ENCODE results near the gene SPPL3.
"Not testable (repeated sequence)": the region's sequence is repeated elsewhere in the genome, so short reads cannot be mapped to it uniquely, and the experiment has no call there.

Gene SPPL3, protein sequence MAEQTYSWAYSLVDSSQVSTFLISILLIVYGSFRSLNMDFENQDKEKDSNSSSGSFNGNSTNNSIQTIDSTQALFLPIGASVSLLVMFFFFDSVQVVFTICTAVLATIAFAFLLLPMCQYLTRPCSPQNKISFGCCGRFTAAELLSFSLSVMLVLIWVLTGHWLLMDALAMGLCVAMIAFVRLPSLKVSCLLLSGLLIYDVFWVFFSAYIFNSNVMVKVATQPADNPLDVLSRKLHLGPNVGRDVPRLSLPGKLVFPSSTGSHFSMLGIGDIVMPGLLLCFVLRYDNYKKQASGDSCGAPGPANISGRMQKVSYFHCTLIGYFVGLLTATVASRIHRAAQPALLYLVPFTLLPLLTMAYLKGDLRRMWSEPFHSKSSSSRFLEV

DNA sequence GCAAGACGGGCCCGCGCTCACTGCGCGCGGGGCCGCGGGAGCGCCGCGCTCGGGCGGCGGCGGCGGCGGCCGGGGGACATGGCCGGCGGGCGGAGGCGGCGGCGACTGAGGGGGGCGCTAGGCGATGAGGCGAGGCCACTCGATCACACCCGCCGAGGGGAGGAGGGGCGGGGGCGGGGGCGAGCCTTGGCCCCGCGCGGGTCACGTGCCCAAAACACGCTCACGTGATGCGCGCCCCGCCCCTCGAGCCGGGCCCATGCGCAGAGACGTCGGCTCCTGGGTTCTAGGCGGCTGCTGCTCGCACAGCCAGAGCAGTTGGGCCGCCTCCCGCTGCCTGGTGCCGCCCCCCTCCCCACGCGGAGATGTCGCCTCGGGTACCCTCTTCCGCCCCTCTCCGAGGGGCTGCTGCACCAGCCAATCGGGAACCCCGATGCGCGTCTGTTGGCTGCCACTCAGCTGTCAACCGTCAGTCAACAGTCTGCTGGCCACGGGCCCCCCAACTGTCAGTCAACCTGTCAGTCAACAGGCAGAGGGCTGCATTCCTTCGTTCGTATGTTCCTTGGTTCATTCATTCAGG lies at the start of gene SPPL3:
SPPL3 (minus strand) TSS at position 162 of the 577 bp plus-strand sequence. CDS start 491 bp downstream, outside the sequence.
- no peaks in the 10 kb centered on the region for H3K27me3 ChIP-seq (ENCODE audit: control insufficient read depth, insufficient read depth, low read length)
- H3K9ac ChIP-seq (ENCODE audit: low read length): peak within 1 kb of the TSS; percentile 38
- H3K4me3 ChIP-seq (ENCODE audit: low read length): peak within 1 kb of the TSS; percentile 90
- H3K4me1 ChIP-seq (ENCODE audit: control insufficient read depth, insufficient read depth, low read length): peaks cover 3% of the 10 kb centered on the region
- H3K36me3 ChIP-seq (ENCODE audit: control insufficient read depth, insufficient read depth, low read length): no peaks in the 10 kb centered on the region
- H3K27ac ChIP-seq (ENCODE audit: low read depth, low read length): peak within 1 kb of the TSS; percentile 85

DNA sequence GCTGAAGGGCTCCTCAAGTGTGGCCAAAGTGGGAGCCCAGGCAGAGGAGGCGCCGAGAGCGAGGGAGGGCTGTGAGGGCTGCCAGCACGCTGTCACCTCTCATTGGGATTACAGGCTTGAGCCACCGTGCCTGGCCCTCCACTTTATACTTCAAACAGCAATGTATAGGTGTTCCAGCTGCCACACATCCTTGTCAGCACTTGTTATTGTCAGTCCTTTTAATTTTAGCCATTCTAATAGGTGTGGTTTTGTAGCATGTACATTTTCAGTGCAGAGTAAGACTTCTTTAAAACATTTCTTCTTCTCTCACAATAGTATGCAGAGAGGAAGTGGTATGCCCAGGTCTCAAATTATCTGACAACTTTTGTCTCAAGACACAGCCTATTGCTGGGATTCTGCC lies 46.6 kb upstream of the SPPL3 start:
- H3K4me1 ChIP-seq (ENCODE audit: control insufficient read depth, insufficient read depth, low read length): no peaks in the 10 kb centered on the region
- H3K27me3 ChIP-seq (ENCODE audit: control insufficient read depth, insufficient read depth, low read length): no peaks in the 10 kb centered on the region
- H3K4me3 ChIP-seq (ENCODE audit: low read length): no peak overlapping the region
- no peaks in the 10 kb centered on the region for H3K36me3 ChIP-seq (ENCODE audit: control insufficient read depth, insufficient read depth, low read length)
- no peak overlapping the region for H3K27ac ChIP-seq (ENCODE audit: low read depth, low read length)
- no peak overlapping the region for H3K9ac ChIP-seq (ENCODE audit: low read length)

DNA sequence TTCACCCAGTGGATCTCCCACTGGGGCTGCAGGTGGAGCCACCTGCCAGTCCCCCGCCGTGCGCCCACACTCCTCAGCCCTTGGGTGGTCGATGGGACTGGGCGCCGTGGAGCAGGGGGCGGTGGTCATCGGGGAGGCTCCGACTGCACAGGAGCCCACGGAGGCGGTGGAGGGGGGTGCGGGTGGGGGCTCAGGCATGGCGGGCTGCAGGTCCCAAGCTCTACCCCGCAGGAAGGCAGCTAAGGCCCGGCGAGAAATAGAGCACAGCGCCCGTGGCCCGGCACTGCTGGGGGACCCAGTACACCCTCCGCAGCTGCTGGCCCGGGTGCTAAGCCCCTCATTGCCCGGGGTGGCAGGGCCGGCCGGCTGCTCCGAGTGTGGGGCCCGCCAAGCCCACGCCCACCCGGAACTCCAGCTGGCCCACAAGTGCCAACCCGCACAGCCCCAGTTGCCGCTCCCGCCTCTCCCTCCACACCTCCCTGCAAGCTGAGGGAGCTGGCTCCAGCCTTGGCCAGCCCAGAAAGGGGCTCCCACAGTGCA lies 46.2 kb upstream of the SPPL3 start:
- not testable (repeated sequence) for H3K27ac ChIP-seq (ENCODE audit: low read depth, low read length); H3K4me3 ChIP-seq (ENCODE audit: low read length); H3K36me3 ChIP-seq (ENCODE audit: control insufficient read depth, insufficient read depth, low read length); H3K27me3 ChIP-seq (ENCODE audit: control insufficient read depth, insufficient read depth, low read length); H3K4me1 ChIP-seq (ENCODE audit: control insufficient read depth, insufficient read depth, low read length); H3K9ac ChIP-seq (ENCODE audit: low read length)

DNA sequence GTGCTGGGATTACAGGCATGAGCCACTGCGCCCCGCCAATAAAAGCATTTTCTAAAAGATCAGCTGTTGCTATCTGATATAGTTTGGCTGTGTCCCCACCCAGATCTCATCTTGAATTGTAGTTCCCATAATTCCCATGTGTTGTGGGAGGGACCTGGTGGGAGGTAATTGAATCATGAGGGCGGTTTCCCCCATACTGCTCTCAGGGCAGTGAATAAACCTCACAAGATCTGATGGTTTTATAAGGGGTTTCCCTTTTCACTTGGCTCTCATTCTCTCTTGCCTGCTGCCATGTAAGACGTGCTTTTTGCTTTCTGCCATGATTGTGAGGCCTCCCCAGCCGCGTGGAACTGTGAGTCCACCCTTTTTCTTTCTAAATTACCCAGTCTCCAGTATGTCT lies 41.4 kb upstream of the SPPL3 start:
- not testable (repeated sequence) for H3K4me1 ChIP-seq (ENCODE audit: control insufficient read depth, insufficient read depth, low read length); H3K36me3 ChIP-seq (ENCODE audit: control insufficient read depth, insufficient read depth, low read length); H3K27ac ChIP-seq (ENCODE audit: low read depth, low read length); H3K4me3 ChIP-seq (ENCODE audit: low read length); H3K27me3 ChIP-seq (ENCODE audit: control insufficient read depth, insufficient read depth, low read length); H3K9ac ChIP-seq (ENCODE audit: low read length)

DNA sequence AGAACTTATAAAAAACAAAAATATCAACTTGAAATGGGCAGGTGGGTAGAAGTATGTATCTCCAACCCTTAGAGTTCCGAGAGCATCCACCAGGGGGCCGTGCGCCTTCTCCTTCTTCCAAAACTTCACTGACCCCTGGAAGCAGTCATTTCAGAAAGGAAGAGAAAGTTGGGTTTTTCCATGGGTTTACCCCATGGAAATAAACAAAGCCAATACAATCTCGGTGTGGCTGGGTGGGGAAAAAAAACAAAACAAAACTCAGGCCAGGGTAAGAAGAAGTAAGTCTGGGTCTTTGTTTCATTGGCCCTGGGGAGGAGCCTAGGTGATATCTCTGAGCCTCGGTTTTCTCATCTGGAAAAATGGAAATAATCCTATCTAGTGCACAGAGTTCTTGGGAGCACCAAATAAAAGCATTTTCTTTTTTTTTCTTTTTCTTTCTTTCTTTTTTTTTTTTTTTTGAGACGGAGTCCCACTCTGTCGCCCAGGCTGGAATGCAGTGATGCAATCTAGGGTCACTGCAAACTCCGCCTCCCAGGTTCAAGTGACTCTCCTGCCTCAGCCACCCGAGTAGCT lies 40.6 kb upstream of the SPPL3 start:
- H3K9ac ChIP-seq (ENCODE audit: low read length): no peak overlapping the region
- no peaks in the 10 kb centered on the region for H3K36me3 ChIP-seq (ENCODE audit: control insufficient read depth, insufficient read depth, low read length)
- no peak overlapping the region for H3K4me3 ChIP-seq (ENCODE audit: low read length)
- H3K27ac ChIP-seq (ENCODE audit: low read depth, low read length): no peak overlapping the region
- no peaks in the 10 kb centered on the region for H3K27me3 ChIP-seq (ENCODE audit: control insufficient read depth, insufficient read depth, low read length)
- H3K4me1 ChIP-seq (ENCODE audit: control insufficient read depth, insufficient read depth, low read length): no peaks in the 10 kb centered on the region

DNA sequence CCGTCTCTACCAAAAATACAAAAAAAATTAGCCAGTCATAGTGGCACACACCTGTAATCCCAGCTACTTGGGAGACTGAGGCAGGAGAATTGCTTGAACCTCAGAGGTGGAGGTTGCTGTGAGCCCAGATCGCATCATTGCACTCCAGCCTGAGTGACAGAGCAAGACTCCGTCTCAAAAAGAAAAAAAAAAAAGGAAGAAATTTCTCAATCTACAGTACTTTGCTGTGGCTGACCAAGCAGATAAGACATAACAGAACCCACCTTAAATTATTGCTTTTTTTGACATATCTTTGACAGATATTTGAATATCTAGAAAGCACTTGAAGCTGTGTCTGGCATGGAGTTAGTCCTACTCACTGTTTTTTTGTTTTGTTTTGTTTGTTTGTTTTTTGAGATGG lies 39.3 kb upstream of the SPPL3 start:
- no peaks in the 10 kb centered on the region for H3K27me3 ChIP-seq (ENCODE audit: control insufficient read depth, insufficient read depth, low read length)
- H3K4me3 ChIP-seq (ENCODE audit: low read length): no peak overlapping the region

DNA sequence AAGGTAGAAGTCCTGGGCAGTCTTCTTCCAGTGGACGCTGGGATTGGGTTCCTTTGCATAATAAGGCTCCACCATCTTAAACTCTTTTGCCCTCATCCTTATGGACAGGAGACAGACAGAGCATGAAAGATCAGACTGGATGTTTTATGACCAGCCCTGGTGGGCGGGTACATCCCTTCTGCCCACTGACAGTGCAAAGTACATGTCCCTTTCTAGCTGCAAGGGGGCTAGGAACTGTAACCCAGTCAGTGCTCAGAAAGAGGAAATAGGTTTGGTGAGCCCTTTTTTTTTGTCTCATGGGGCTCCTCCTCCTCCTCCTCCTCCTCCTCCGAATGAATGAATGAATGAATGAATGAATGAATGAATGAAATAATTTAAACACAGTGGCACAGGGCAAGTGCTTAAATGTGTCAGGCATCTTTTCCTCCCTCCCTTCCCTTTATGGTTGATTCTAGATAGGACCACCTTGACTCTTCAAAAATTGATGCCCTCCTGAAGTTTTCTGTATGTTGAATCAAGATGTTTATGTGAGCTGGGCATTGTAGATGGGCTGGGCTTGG lies 37.8 kb upstream of the SPPL3 start:
- H3K4me3 ChIP-seq (ENCODE audit: low read length): no peak overlapping the region
- H3K27me3 ChIP-seq (ENCODE audit: control insufficient read depth, insufficient read depth, low read length): no peaks in the 10 kb centered on the region
- H3K27ac ChIP-seq (ENCODE audit: low read depth, low read length): no peak overlapping the region
- no peaks in the 10 kb centered on the region for H3K36me3 ChIP-seq (ENCODE audit: control insufficient read depth, insufficient read depth, low read length)
- no peaks in the 10 kb centered on the region for H3K4me1 ChIP-seq (ENCODE audit: control insufficient read depth, insufficient read depth, low read length)
- H3K9ac ChIP-seq (ENCODE audit: low read length): no peak overlapping the region

More for the DNA sequence above, 39.3 kb upstream of the SPPL3 start:
- H3K4me1 ChIP-seq (ENCODE audit: control insufficient read depth, insufficient read depth, low read length): no peaks in the 10 kb centered on the region
- H3K9ac ChIP-seq (ENCODE audit: low read length): no peak overlapping the region
- no peaks in the 10 kb centered on the region for H3K36me3 ChIP-seq (ENCODE audit: control insufficient read depth, insufficient read depth, low read length)
- H3K27ac ChIP-seq (ENCODE audit: low read depth, low read length): no peak overlapping the region

DNA sequence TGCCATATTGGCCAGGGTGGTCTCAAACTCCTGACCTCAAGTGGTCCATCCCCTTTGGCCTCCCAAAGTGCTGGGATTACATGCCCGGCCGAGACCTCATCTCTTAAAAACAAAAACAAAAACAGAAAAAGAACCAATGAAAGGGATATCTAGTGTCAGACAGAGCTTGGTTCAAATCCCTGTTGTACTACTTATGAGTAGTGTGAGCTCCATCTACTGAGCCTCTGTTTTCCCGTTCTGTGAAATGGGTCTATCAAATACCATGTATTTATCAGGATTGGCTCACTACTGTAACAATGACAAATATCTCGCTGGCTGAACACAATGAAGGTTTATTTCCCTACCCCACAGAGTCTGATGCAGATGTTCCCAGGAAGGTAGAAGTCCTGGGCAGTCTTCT lies 37.3 kb upstream of the SPPL3 start:
- Histone ChIP-seq H3K4me1 (ENCODE audit: control insufficient read depth, insufficient read depth, low read length) (no peaks in the 10 kb centered on the region), H3K9ac (ENCODE audit: low read length) (no peak overlapping the region), H3K4me3 (ENCODE audit: low read length) (no peak overlapping the region), H3K36me3 (ENCODE audit: control insufficient read depth, insufficient read depth, low read length) (no peaks in the 10 kb centered on the region), H3K27ac (ENCODE audit: low read depth, low read length) (no peak overlapping the region), H3K27me3 (ENCODE audit: control insufficient read depth, insufficient read depth, low read length) (no peaks in the 10 kb centered on the region)

DNA sequence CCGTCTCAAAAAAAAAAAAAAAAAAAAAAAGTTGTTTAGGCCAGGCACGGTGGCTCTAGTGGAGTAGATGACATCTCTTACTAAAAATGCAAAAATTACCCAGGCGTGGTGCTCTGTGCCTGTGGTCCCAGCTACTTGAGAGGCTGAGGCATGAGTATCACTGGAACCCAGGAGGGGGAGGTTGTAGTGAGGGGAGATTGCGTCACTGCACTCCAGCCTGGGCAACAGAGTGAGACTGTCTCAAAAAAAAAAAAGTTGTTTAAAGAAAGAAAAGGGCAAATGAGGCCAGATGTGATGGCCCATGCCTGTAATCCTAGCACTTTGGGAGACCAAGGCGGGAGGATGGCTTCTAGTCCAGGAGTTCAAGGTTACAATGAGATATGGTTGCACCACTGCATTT lies 36.6 kb upstream of the SPPL3 start:
- Histone ChIP-seq H3K27ac (ENCODE audit: low read depth, low read length) (no peak overlapping the region), H3K4me1 (ENCODE audit: control insufficient read depth, insufficient read depth, low read length) (no peaks in the 10 kb centered on the region), H3K4me3 (ENCODE audit: low read length) (no peak overlapping the region), H3K36me3 (ENCODE audit: control insufficient read depth, insufficient read depth, low read length) (no peaks in the 10 kb centered on the region), H3K27me3 (ENCODE audit: control insufficient read depth, insufficient read depth, low read length) (no peaks in the 10 kb centered on the region), H3K9ac (ENCODE audit: low read length) (no peak overlapping the region)

DNA sequence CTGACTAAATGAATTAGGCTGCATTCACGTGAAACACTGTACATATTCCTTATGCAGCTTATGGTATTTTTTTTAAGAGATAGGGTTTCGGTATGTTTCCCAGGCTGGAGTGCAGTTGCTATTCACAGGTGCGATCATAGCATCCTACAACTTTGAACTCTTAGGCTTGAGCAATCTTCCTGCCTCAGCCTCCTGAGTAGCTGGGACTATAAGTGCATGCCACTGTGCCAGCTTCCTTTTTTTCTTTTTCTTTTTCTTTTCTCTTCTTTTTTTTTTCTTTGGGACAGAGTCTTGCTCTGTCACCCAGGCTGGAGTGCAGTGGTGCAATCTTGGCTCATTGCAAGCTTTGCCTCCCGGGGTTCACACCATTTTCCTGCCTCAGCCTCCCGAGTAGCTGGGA lies 35.8 kb upstream of the SPPL3 start:
- Histone ChIP-seq H3K27me3 (ENCODE audit: control insufficient read depth, insufficient read depth, low read length) (no peaks in the 10 kb centered on the region), H3K27ac (ENCODE audit: low read depth, low read length) (no peak overlapping the region)

DNA sequence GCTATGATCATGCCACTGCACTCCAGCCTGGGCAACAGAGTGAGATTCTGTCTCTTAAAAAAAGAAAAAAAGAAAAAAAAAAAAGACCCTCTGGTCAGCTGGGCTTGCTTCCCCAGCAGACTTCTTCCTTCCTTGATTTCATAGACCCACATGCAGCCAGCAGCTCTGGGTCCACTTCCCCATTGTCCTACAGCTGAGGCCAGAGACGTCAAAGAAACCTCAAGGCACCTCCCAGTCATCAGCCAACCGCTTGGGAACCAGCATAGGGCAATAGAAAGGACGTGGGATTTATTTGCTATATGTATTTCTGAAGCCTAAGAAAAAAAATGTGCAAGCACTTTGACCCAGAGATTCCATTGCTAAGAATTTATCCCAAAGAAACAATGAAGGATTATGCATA lies 35.4 kb upstream of the SPPL3 start:
- no peak overlapping the region for H3K4me3 ChIP-seq (ENCODE audit: low read length)
- no peaks in the 10 kb centered on the region for H3K4me1 ChIP-seq (ENCODE audit: control insufficient read depth, insufficient read depth, low read length)
- H3K27me3 ChIP-seq (ENCODE audit: control insufficient read depth, insufficient read depth, low read length): no peaks in the 10 kb centered on the region
- H3K27ac ChIP-seq (ENCODE audit: low read depth, low read length): no peak overlapping the region
- no peaks in the 10 kb centered on the region for H3K36me3 ChIP-seq (ENCODE audit: control insufficient read depth, insufficient read depth, low read length)
- no peak overlapping the region for H3K9ac ChIP-seq (ENCODE audit: low read length)

More for the DNA sequence above, 35.8 kb upstream of the SPPL3 start:
- H3K9ac ChIP-seq (ENCODE audit: low read length): no peak overlapping the region
- no peak overlapping the region for H3K4me3 ChIP-seq (ENCODE audit: low read length)
- H3K36me3 ChIP-seq (ENCODE audit: control insufficient read depth, insufficient read depth, low read length): no peaks in the 10 kb centered on the region
- H3K4me1 ChIP-seq (ENCODE audit: control insufficient read depth, insufficient read depth, low read length): no peaks in the 10 kb centered on the region

DNA sequence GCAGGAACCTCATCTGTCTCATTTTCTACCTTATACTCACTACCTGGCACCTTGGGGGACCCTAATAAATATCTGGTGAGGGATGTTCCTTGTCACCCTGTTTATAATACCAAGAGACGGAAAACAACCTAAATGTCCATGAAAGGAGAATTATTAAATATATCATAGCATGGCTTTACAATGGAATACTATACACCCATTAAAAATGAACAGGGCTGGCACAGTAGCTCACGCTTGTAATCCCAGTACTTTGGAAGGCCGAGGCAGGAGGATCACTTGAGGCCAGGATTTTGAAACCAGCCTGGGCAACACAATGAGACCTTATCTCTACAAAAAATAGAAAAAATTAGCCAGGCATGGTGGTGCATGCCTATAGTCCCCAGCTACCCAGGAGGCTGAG lies 34.3 kb upstream of the SPPL3 start:
- H3K36me3 ChIP-seq (ENCODE audit: control insufficient read depth, insufficient read depth, low read length): no peaks in the 10 kb centered on the region
- H3K27me3 ChIP-seq (ENCODE audit: control insufficient read depth, insufficient read depth, low read length): no peaks in the 10 kb centered on the region
- H3K4me3 ChIP-seq (ENCODE audit: low read length): no peak overlapping the region
- no peak overlapping the region for H3K9ac ChIP-seq (ENCODE audit: low read length)
- no peaks in the 10 kb centered on the region for H3K4me1 ChIP-seq (ENCODE audit: control insufficient read depth, insufficient read depth, low read length)
- no peak overlapping the region for H3K27ac ChIP-seq (ENCODE audit: low read depth, low read length)
